Smooth muscle cell (in vitro differentiated cells): ENCODE results near the gene CRTC1. TPM values are rescaled to one million over a fixed set of nuclear protein-coding genes. Genes with fewer than 3 reads are reported as not detected.

Source experiments
- DNase-seq: peaks from one replicate; lab custom pipeline; 2025; ENCODE audit not compliant: unreplicated experiment; lab: John Stamatoyannopoulos, UW
- H2AFZ ChIP-seq: fragments of 200-600 bp; sonication (generic); 2 replicates; pipeline ENCODE4 v1.6.0; 2016; ENCODE audit warnings: antibody characterized with exemption, low read depth, mild to moderate bottlenecking
- H3F3A ChIP-seq: fragments of 200-600 bp; sonication (generic); 2 replicates; pipeline ENCODE4 v1.6.0; 2017; ENCODE audit warnings: antibody characterized with exemption, low read depth
- H3K27ac ChIP-seq: fragments of 200-600 bp; sonication (generic); 2 replicates; pipeline ENCODE4 v1.5.1; 2016; ENCODE audit warnings: low read depth, mild to moderate bottlenecking
- H3K27me3 ChIP-seq: fragments of 200-600 bp; sonication (generic); 2 replicates; pipeline ENCODE4 v1.6.1; 2016; ENCODE audit warnings: low read depth, mild to moderate bottlenecking
- H3K36me3 ChIP-seq: fragments of 200-600 bp; sonication (generic); 2 replicates; pipeline ENCODE4 v1.5.1; 2016; ENCODE audit warnings: low read depth
- H3K4me1 ChIP-seq: fragments of 200-600 bp; sonication (generic); 2 replicates; pipeline ENCODE4 v1.5.1; 2016; ENCODE audit warnings: low read depth
- H3K4me2 ChIP-seq: fragments of 200-600 bp; sonication (generic); 2 replicates; pipeline ENCODE4 v1.6.0; 2016; ENCODE audit warnings: mild to moderate bottlenecking
- H3K4me3 ChIP-seq: fragments of 200-600 bp; sonication (generic); 2 replicates; pipeline ENCODE4 v1.5.1; 2016; ENCODE audit warnings: mild to moderate bottlenecking
- H3K79me2 ChIP-seq: fragments of 200-600 bp; sonication (generic); 2 replicates; pipeline ENCODE4 v1.6.0; 2016; ENCODE audit warnings: low read depth, mild to moderate bottlenecking
- H3K9ac ChIP-seq: fragments of 200-600 bp; sonication (generic); 2 replicates; pipeline ENCODE4 v1.6.0; 2016; ENCODE audit warnings: low read depth
- H3K9me3 ChIP-seq: fragments of 200-600 bp; sonication (generic); replicated peaks from 2 replicates; pipeline ENCODE4 v1.5.1; 2016; ENCODE audit warnings: low read depth
- H4K20me1 ChIP-seq: fragments of 200-600 bp; sonication (generic); 2 replicates; pipeline ENCODE4 v1.6.0; 2016; ENCODE audit warnings: low read depth
- CTCF ChIP-seq: fragments of 200-600 bp; sonication (generic); IDR thresholded peaks from 2 replicates; pipeline ENCODE4 v1.5.1; 2017; ENCODE audit warnings: borderline replicate concordance, mild to moderate bottlenecking, antibody characterized with exemption; ENCODE audit not compliant: insufficient read depth, poor library complexity, severe bottlenecking
- WGBS: methylation state at CpG from one replicate; pipeline ENCODE4 v1.1.7; 2016; ENCODE audit warnings: low lambda C conversion rate; 5-methylcytosine and 5-hydroxymethylcytosine counted together
- polyA plus RNA-seq: library from polyadenylated mRNA; unstranded; fragments of >200 nt; fragmentation: Nextera tagmentation; extraction: Ambion mirVana; gene quantifications from 2 replicates; pipeline ENCODE4 v1.2.1, GENCODE V29; 2016
- total RNA-seq: library from RNA; depleted of rRNA; stranded (reverse); fragments of >200 nt; gene quantifications from 2 replicates; pipeline ENCODE4 v1.2.3, GENCODE V29; 2014

The CRTC1 gene
- total and polyA plus RNA-seq, 2 experiments from 2014 or later: 1.6 to 3.1 TPM

GRCh38 chr19:18729933-18730530, 46.6 kb downstream of the CRTC1 start:
- no peak for TF ChIP-seq CTCF
- H3F3A ChIP-seq: no peaks in the 10 kb centered on the region
- H3K9me3 ChIP-seq: no peaks in the 10 kb centered on the region
- H3K36me3 ChIP-seq: no peaks in the 10 kb centered on the region
- WGBS: 97% methylated on average over 18 of the region's 18 CpGs
- no peak overlapping the region for H3K27ac ChIP-seq
- H3K27me3 ChIP-seq: no peaks in the 10 kb centered on the region
- H3K4me2 ChIP-seq: no peak overlapping the region
- H4K20me1 ChIP-seq: peaks cover 85% of the 10 kb centered on the region
- no peak for DNase-seq
- no peak overlapping the region for H2AFZ ChIP-seq
- no peak overlapping the region for H3K9ac ChIP-seq
- H3K4me1 ChIP-seq: no peaks in the 10 kb centered on the region
- H3K79me2 ChIP-seq: no peaks in the 10 kb centered on the region
- H3K4me3 ChIP-seq: no peak overlapping the region

- Histone ChIP-seq H3F3A (no peaks in the 10 kb centered on the region), H3K36me3 (no peaks in the 10 kb centered on the region), H2AFZ (no peak overlapping the region), H3K79me2 (no peaks in the 10 kb centered on the region), H3K4me1 (no peaks in the 10 kb centered on the region), H3K27me3 (no peaks in the 10 kb centered on the region), H3K9ac (no peak overlapping the region), H3K4me3 (no peak overlapping the region), H3K4me2 (no peak overlapping the region), H4K20me1 (peaks cover 85% of the 10 kb centered on the region), H3K27ac (no peak overlapping the region), H3K9me3 (no peaks in the 10 kb centered on the region)
- 90% methylated on average over 10 of the region's 11 CpGs for WGBS
- no peak for TF ChIP-seq CTCF
- no peak for DNase-seq
Observed at GRCh38 chr19:18730885-18731513, 47.5 kb downstream of the CRTC1 start.

GRCh38 chr19:18731562-18732008, 48.1 kb downstream of the CRTC1 start:
- Histone ChIP-seq H3K9ac (no peak overlapping the region), H3K27ac (no peak overlapping the region), H2AFZ (no peak overlapping the region), H3K4me1 (no peaks in the 10 kb centered on the region), H4K20me1 (peaks cover 85% of the 10 kb centered on the region), H3K4me2 (peak overlapping the region; percentile 48), H3K9me3 (no peaks in the 10 kb centered on the region), H3K4me3 (no peak overlapping the region), H3K27me3 (no peaks in the 10 kb centered on the region), H3F3A (no peaks in the 10 kb centered on the region), H3K79me2 (no peaks in the 10 kb centered on the region), H3K36me3 (no peaks in the 10 kb centered on the region)
- WGBS: 57% methylated on average over 13 of the region's 15 CpGs
- TF ChIP-seq CTCF: no peak
- DNase-seq: no peak
